HCT116 (cell line): ENCODE measurements around the gene STUM. TPM values are rescaled to one million over a fixed set of nuclear protein-coding genes. Genes with fewer than 3 reads are reported as not detected.

Experiments
- ATAC-seq: fragments of 200-7000 bp; cut with Tn5 transposase; 2 replicates; pipeline ENCODE4 v1.9.1; 2020; ENCODE audit warnings: mild to moderate bottlenecking, moderate library complexity
- BruUV-seq: library from RNA; stranded (reverse); fragments of 400-500 nt; replicated peaks from 2 replicates; lab custom pipeline; 2021; lab: Mats Ljungman, UMichigan
- CTCF ChIA-PET: fragments of 300-600 bp; sonication (Branson Sonifier 250); formaldehyde crosslinking; loops from one replicate; lab custom pipeline; 2021; ENCODE audit warnings: antibody characterized with exemption; lab: Charles Lee
- POLR2A ChIA-PET: fragments of 300-600, 350-600 bp; sonication (Branson Sonifier 250); formaldehyde crosslinking; loops from one replicate; lab custom pipeline; 2021; ENCODE audit warnings: antibody characterized with exemption; lab: Charles Lee
- RAD21 ChIA-PET, 2 experiments: fragments of 300-600 bp; sonication (Branson Sonifier 250); formaldehyde crosslinking; loops; one replicate each; lab custom pipeline; 2023; ENCODE audit warnings: low total read pairs in 2 of 2; ENCODE audit not compliant: uncharacterized antibody in 2 of 2, unreplicated experiment in 2 of 2, low non-redundant PET in 1 of 2; lab: Charles Lee
- DNase-seq: peaks from one replicate; pipeline ENCODE4 v3.0.0-alpha.2; 2010; ENCODE audit warnings: low read depth, low spot score
- H2AFZ ChIP-seq: fragments of 200-600 bp; shearing (Covaris generic), sonication (generic); 2 replicates; pipeline ENCODE4 v1.6.1; 2017; ENCODE audit warnings: low read depth, mixed run types, mixed read lengths, antibody characterized with exemption, low read length; ENCODE audit not compliant: poor library complexity, severe bottlenecking
- H3K27ac ChIP-seq: 2 replicates; pipeline ENCODE4 v1.5.1; 2012; ENCODE audit warnings: low read depth, low read length
- H3K27me3 ChIP-seq: fragments of 200-600 bp; sonication (generic); 2 replicates; pipeline ENCODE4 v1.6.1; 2016; ENCODE audit warnings: mixed run types, low read length, mixed read lengths; ENCODE audit not compliant: insufficient read depth
- H3K36me3 ChIP-seq, 2 experiments: fragments of 200-500 bp in 1 of 2; fragments of 200-600 bp in 1 of 2; sonication (Bioruptor generic) in 1 of 2; sonication (generic) in 1 of 2; 2 replicates each; pipeline versions ENCODE4 v1.5.1 to v1.6.1; 2014 to 2016; ENCODE audit warnings: low read length in 2 of 2, inconsistent platforms in 1 of 2, mixed read lengths in 1 of 2, mixed run types in 1 of 2; ENCODE audit not compliant: insufficient read depth in 2 of 2, control insufficient read depth in 1 of 2
- H3K4me1 ChIP-seq, 2 experiments: fragments of 200-600 bp in 1 of 2; sonication (generic) in 1 of 2; 2 replicates each; pipeline versions ENCODE4 v1.5.1 to v1.6.1; 2012 to 2017; ENCODE audit warnings: low read length in 2 of 2, inconsistent platforms in 1 of 2, mild to moderate bottlenecking in 1 of 2, mixed read lengths in 1 of 2, mixed run types in 1 of 2, moderate library complexity in 1 of 2; ENCODE audit not compliant: insufficient read depth in 2 of 2, control insufficient read depth in 1 of 2
- H3K4me2 ChIP-seq: fragments of 200-600 bp; sonication (generic); 2 replicates; pipeline ENCODE4 v1.6.1; 2017; ENCODE audit warnings: mixed run types, low read length, mixed read lengths
- H3K4me3 ChIP-seq, 2 experiments: fragments of 200-600 bp in 1 of 2; sonication (generic) in 1 of 2; replicated peaks in 1 of 2; 2 replicates each; pipeline ENCODE4 v1.5.1; 2011 to 2016; ENCODE audit warnings: low read length in 2 of 2, control low read depth in 1 of 2, low read depth in 1 of 2, mild to moderate bottlenecking in 1 of 2, mixed read lengths in 1 of 2, mixed run types in 1 of 2
- H3K79me2 ChIP-seq: fragments of 200-600 bp; sonication (generic); 2 replicates; pipeline ENCODE4 v1.6.1; 2017; ENCODE audit warnings: mild to moderate bottlenecking, mixed run types, low read length, moderate library complexity, mixed read lengths; ENCODE audit not compliant: insufficient read depth
- H3K9ac ChIP-seq: fragments of 200-600 bp; sonication (generic); 2 replicates; pipeline ENCODE4 v1.6.1; 2016; ENCODE audit warnings: low read length, mixed read lengths
- H3K9me2 ChIP-seq: fragments of 200-600 bp; sonication (generic), shearing (Covaris generic); 2 replicates; pipeline ENCODE4 v1.6.1; 2017; ENCODE audit warnings: mixed run types, mild to moderate bottlenecking, moderate library complexity; ENCODE audit not compliant: insufficient read depth
- H3K9me3 ChIP-seq, 2 experiments: fragments of 200-500 bp in 1 of 2; fragments of 200-600 bp in 1 of 2; sonication (Bioruptor generic) in 1 of 2; sonication (generic) in 1 of 2; 2 replicates each; pipeline ENCODE4 v1.6.1; 2014 to 2017; ENCODE audit warnings: low read length in 2 of 2, mixed read lengths in 2 of 2, inconsistent platforms in 1 of 2, low read depth in 1 of 2, mild to moderate bottlenecking in 1 of 2, mixed run types in 1 of 2, moderate library complexity in 1 of 2; ENCODE audit not compliant: control insufficient read depth in 1 of 2, insufficient read depth in 1 of 2
- H4K20me1 ChIP-seq: fragments of 200-600 bp; sonication (generic), shearing (Covaris generic); 2 replicates; pipeline ENCODE4 v1.6.1; 2017; ENCODE audit warnings: mixed run types, mild to moderate bottlenecking, moderate library complexity; ENCODE audit not compliant: insufficient read depth
- ATF3 ChIP-seq: IDR thresholded peaks from 2 replicates; pipeline ENCODE4 v1.6.1; 2012
- CEBPB ChIP-seq: IDR thresholded peaks from 2 replicates; pipeline ENCODE4 v1.6.1; 2012; ENCODE audit warnings: low read depth
- CTCF ChIP-seq, 3 experiments: fragments of 200-600 bp in 1 of 3; sonication (generic) in 1 of 3; IDR thresholded peaks in 2 of 3; conservative IDR thresholded peaks in 1 of 3; 2 replicates each; pipeline ENCODE4 v1.5.1; 2012 to 2017; ENCODE audit warnings: low read depth in 2 of 3, low read length in 2 of 3, antibody characterized with exemption in 1 of 3, borderline replicate concordance in 1 of 3, control low read depth in 1 of 3, mild to moderate bottlenecking in 1 of 3, mixed read lengths in 1 of 3, mixed run types in 1 of 3, moderate library complexity in 1 of 3; ENCODE audit not compliant: insufficient read depth in 1 of 3
- EZH2phosphoT487 ChIP-seq: fragments of 200-600 bp; IDR thresholded peaks from 2 replicates; pipeline ENCODE4 v1.6.1; 2018; ENCODE audit warnings: antibody characterized with exemption, borderline replicate concordance
- JUND ChIP-seq: IDR thresholded peaks from 2 replicates; pipeline ENCODE4 v1.6.1; 2012
- MAX ChIP-seq: IDR thresholded peaks from 2 replicates; pipeline ENCODE4 v1.6.1; 2012
- POLR2A ChIP-seq: IDR thresholded peaks from 2 replicates; pipeline ENCODE4 v1.7.0; 2011; ENCODE audit warnings: borderline replicate concordance; ENCODE audit not compliant: insufficient read depth, insufficient read length; ENCODE audit errors: extremely low read depth
- RAD21 ChIP-seq: IDR thresholded peaks from 2 replicates; pipeline ENCODE4 v1.6.1; 2012; ENCODE audit warnings: low read depth, mild to moderate bottlenecking
- REST ChIP-seq: IDR thresholded peaks from 2 replicates; pipeline ENCODE4 v1.6.1; 2012; ENCODE audit warnings: low read depth
- SRF ChIP-seq: IDR thresholded peaks from 2 replicates; pipeline ENCODE4 v1.6.1; 2012; ENCODE audit warnings: low read depth
- ZBTB33 ChIP-seq: IDR thresholded peaks from 2 replicates; pipeline ENCODE4 v1.6.1; 2011; ENCODE audit warnings: mild to moderate bottlenecking, low read length, moderate library complexity; ENCODE audit not compliant: insufficient replicate concordance; ENCODE audit errors: extremely low read depth
- intact Hi-C: fragments of 100-400 bp; cut with micrococcal nuclease; formaldehyde crosslinking; loops from 2 replicates; pipeline ENCODE4 v1.10.0; 2022
- total RNA-seq: library from RNA; stranded (reverse); gene quantifications from one replicate; pipeline ENCODE4 v1.2.1, GENCODE V29; 2021; ENCODE audit not compliant: unreplicated experiment

The STUM gene
- total RNA-seq, 1 experiment from 2014 or later = not detected

- TF ChIP-seq POLR2A (no peak), MAX (no peak), SRF (no peak), CEBPB (no peak), ATF3 (no peak), EZH2phosphoT487 (no peak), ZBTB33 (no peak), JUND (no peak), REST (no peak), RAD21 (no peak), CTCF (IDR thresholded peaks at IDR 0.05 in 2 of 3, conservative IDR thresholded peaks at IDR 0.05 in 1 of 3; ENCODE audit: borderline replicate concordance in 1 of 3, insufficient read depth in 1 of 3, low read depth in 2 of 3, low read length in 2 of 3) (no peak)
- intact Hi-C loops = no loop called here
- H3K36me3 ChIP-seq = no peaks in the 10 kb centered on the region
- DNase-seq (no peak), ATAC-seq (no peak)
- POLR2A ChIA-PET = no interaction called here
- H3K9me3 ChIP-seq = no peaks in the 10 kb centered on the region
- H3K79me2 ChIP-seq = no peaks in the 10 kb centered on the region
- BruUV-seq = no TSS peak
- RAD21 ChIA-PET = no interaction called here
- no peak overlapping the region for H3K4me3 ChIP-seq
- no peak overlapping the region for H3K27ac ChIP-seq
- H3K4me1 ChIP-seq = peaks cover 0 to 3% of the 10 kb centered on the region in 2 experiments; a peak in 1 of 4 replicates
- no peak overlapping the region for H2AFZ ChIP-seq
- 0 out of 2 replicates have a peak, but pooled peaks cover 3% of the 10 kb centered on the region for H3K27me3 ChIP-seq
- H3K9me2 ChIP-seq = no peaks in the 10 kb centered on the region
- no peak overlapping the region for H3K4me2 ChIP-seq
- no peaks in the 10 kb centered on the region for H4K20me1 ChIP-seq
- CTCF ChIA-PET = no interaction called here
- no peak overlapping the region for H3K9ac ChIP-seq
Measured at GRCh38 chr1:226625326-226625725, 76.8 kb downstream of the STUM start.
